Stomach (tissue), 4 donors: ENCODE results near the gene SMIM38.

Source experiments
- POLR2A ChIP-seq, 4 donors: fragments of 450-650 bp; IDR thresholded peaks; one replicate each; pipeline ENCODE4 v1.6.1; 2016; ENCODE audit warnings: antibody characterized with exemption in 4 of 4, control low read depth in 2 of 4, mild to moderate bottlenecking in 1 of 4, moderate library complexity in 1 of 4
- TF ChIP-seq, protein P1 (sequence below), 7 experiments: fragments of 450-650 bp in 4 of 7; fragments of 200-600 bp in 3 of 7; sonication (generic) in 3 of 7; IDR thresholded peaks; one replicate each; pipeline ENCODE4 v1.5.1; 2016 to 2019; ENCODE audit warnings: antibody characterized with exemption in 7 of 7, control low read depth in 2 of 7, mild to moderate bottlenecking in 1 of 7

DNA sequence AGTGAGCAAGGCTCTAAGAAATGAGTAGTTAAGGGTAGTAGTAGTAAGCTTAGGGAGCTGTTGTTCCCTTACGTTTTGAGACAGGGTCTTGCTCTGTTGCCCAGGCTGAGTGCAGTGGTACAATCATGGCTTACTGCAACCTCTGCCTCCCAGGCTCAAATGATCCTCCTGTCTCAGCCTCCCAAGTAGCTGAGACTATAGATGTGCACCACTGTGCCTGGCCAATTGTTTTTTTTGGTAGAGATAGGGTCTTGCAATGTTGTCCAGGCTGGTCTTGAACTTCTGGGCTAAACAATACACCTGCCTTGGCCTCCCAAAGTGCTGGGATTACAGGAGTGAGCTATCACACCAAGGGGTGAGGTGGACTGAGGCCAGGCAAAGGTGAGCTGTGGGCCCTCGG lies 10.0 kb downstream of the SMIM38 start:
- TF ChIP-seq POLR2A (IDR thresholded peaks at IDR 0.05) = no peak
- TF ChIP-seq, protein P1, sequence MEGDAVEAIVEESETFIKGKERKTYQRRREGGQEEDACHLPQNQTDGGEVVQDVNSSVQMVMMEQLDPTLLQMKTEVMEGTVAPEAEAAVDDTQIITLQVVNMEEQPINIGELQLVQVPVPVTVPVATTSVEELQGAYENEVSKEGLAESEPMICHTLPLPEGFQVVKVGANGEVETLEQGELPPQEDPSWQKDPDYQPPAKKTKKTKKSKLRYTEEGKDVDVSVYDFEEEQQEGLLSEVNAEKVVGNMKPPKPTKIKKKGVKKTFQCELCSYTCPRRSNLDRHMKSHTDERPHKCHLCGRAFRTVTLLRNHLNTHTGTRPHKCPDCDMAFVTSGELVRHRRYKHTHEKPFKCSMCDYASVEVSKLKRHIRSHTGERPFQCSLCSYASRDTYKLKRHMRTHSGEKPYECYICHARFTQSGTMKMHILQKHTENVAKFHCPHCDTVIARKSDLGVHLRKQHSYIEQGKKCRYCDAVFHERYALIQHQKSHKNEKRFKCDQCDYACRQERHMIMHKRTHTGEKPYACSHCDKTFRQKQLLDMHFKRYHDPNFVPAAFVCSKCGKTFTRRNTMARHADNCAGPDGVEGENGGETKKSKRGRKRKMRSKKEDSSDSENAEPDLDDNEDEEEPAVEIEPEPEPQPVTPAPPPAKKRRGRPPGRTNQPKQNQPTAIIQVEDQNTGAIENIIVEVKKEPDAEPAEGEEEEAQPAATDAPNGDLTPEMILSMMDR (IDR thresholded peaks at IDR 0.05) = no peak
